WTC11 (cell line): ENCODE measurements around the gene LAPTM4A.

Experiments used
- CTCF ChIP-seq: fragments of 200-600 bp; IDR thresholded peaks from 2 replicates; pipeline ENCODE4 v1.8.0; 2022; ENCODE audit warnings: antibody characterized with exemption
- ERG ChIP-seq: fragments of 250-450 bp; sonication (Bioruptor Pico); IDR thresholded peaks from 2 replicates; pipeline ENCODE4 v1.8.0; 2021; ENCODE audit warnings: mild to moderate bottlenecking
- ESRRA ChIP-seq: sonication (generic); formaldehyde crosslinking; IDR thresholded peaks from 2 replicates; pipeline ENCODE4 v1.8.1; 2022; ENCODE audit warnings: mild to moderate bottlenecking, missing genetic modification reagents, borderline replicate concordance
- JUN ChIP-seq: sonication (generic); formaldehyde crosslinking; IDR thresholded peaks from 2 replicates; pipeline ENCODE4 v1.8.0; 2023; ENCODE audit warnings: mild to moderate bottlenecking, missing genetic modification reagents
- TF ChIP-seq, protein P1 (sequence below): sonication (generic); formaldehyde crosslinking; IDR thresholded peaks from 2 replicates; pipeline ENCODE4 v1.8.0; 2022; ENCODE audit warnings: mild to moderate bottlenecking, missing genetic modification reagents
- TF ChIP-seq, protein P2 (sequence below): fragments of 250-450 bp; sonication (Bioruptor Pico); conservative IDR thresholded peaks from 2 replicates; pipeline ENCODE4 v1.9.0; 2021; ENCODE audit warnings: mild to moderate bottlenecking
- TF ChIP-seq, protein P3 (sequence below): sonication (generic); formaldehyde crosslinking; IDR thresholded peaks from 2 replicates; pipeline ENCODE4 v1.8.1; 2023; ENCODE audit warnings: mild to moderate bottlenecking, missing genetic modification reagents, moderate library complexity

GRCh38 chr2:20095469-20095868 lies 44.0 kb upstream of the LAPTM4A start:
- TF ChIP-seq, protein P1, sequence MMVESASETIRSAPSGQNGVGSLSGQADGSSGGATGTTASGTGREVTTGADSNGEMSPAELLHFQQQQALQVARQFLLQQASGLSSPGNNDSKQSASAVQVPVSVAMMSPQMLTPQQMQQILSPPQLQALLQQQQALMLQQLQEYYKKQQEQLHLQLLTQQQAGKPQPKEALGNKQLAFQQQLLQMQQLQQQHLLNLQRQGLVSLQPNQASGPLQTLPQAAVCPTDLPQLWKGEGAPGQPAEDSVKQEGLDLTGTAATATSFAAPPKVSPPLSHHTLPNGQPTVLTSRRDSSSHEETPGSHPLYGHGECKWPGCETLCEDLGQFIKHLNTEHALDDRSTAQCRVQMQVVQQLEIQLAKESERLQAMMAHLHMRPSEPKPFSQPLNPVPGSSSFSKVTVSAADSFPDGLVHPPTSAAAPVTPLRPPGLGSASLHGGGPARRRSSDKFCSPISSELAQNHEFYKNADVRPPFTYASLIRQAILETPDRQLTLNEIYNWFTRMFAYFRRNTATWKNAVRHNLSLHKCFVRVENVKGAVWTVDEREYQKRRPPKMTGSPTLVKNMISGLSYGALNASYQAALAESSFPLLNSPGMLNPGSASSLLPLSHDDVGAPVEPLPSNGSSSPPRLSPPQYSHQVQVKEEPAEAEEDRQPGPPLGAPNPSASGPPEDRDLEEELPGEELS (CRISPR knock-in tag) = no peak
- TF ChIP-seq, protein P2, sequence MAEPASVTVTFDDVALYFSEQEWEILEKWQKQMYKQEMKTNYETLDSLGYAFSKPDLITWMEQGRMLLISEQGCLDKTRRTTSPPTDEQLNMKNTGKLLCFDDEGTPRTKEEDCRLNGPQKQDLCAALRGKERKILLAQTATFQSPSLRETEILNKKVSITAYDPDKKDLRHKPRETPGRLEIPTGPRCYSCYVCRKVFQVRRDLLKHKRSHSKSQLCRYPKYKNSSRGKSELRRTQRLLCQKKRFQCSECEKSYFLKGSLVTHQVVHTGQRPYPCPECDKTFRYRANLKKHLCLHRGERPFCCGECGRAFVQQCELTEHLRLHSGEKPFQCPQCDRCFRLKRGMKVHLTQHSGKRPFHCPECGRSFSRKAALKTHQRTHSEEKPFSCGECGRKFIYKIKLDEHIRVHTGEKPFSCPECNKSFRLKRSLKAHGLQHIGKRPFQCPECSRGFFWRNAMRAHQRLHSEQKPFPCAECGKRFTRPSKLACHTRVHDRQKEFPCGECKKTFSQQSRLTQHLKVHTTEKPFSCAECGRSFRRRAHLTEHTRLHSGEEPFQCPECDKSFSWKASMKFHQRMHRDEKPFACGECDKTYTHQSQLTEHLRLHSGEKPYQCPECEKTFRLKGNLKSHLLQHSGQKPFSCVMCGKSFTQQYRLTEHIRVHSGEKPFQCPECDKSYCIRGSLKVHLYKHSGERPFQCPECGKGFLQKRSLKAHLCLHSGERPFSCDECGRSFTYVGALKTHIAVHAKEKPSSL (CRISPR knock-in tag) = no peak
- TF ChIP-seq ESRRA (CRISPR knock-in tag) (no peak), JUN (no peak), CTCF (no peak), ERG (CRISPR knock-in tag) (no peak)
- TF ChIP-seq, protein P3, sequence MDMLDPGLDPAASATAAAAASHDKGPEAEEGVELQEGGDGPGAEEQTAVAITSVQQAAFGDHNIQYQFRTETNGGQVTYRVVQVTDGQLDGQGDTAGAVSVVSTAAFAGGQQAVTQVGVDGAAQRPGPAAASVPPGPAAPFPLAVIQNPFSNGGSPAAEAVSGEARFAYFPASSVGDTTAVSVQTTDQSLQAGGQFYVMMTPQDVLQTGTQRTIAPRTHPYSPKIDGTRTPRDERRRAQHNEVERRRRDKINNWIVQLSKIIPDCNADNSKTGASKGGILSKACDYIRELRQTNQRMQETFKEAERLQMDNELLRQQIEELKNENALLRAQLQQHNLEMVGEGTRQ (CRISPR knock-in tag) = no peak
